Karpas-422 (cell line): ENCODE results near the gene GNG7. TPM values are rescaled to one million over a fixed set of nuclear protein-coding genes. Genes with fewer than 3 reads are reported as not detected.

ENCODE experiments used
- DNase-seq: peaks from one replicate; pipeline ENCODE4 v3.0.0-alpha.2; 2015
- H2AFZ ChIP-seq: fragments of 200-600 bp; sonication (generic); 2 replicates; pipeline ENCODE4 v1.6.1; 2014; ENCODE audit warnings: antibody characterized with exemption, low read length, mixed read lengths
- H3K27ac ChIP-seq: fragments of 200-600 bp; sonication (generic); 2 replicates; pipeline ENCODE4 v1.5.1; 2014; ENCODE audit warnings: mild to moderate bottlenecking, low read length, moderate library complexity
- H3K27me3 ChIP-seq: fragments of 200-600 bp; sonication (generic); 2 replicates; pipeline ENCODE4 v1.6.1; 2014; ENCODE audit warnings: low read length, mixed read lengths
- H3K36me3 ChIP-seq: fragments of 200-600 bp; sonication (generic); 2 replicates; pipeline ENCODE4 v1.6.1; 2014; ENCODE audit warnings: low read length, mixed read lengths; ENCODE audit not compliant: insufficient read depth
- H3K4me1 ChIP-seq: fragments of 200-600 bp; sonication (generic); 2 replicates; pipeline ENCODE4 v1.6.1; 2014; ENCODE audit warnings: mild to moderate bottlenecking, low read length, mixed read lengths
- H3K4me2 ChIP-seq: fragments of 200-600 bp; sonication (generic); 2 replicates; pipeline ENCODE4 v1.6.1; 2014; ENCODE audit warnings: low read length, low read depth, mild to moderate bottlenecking; ENCODE audit not compliant: poor library complexity, severe bottlenecking
- H3K4me3 ChIP-seq: fragments of 200-600 bp; sonication (generic); 2 replicates; pipeline ENCODE4 v1.5.1; 2014; ENCODE audit warnings: mild to moderate bottlenecking, antibody characterized with exemption, low read length, mixed read lengths
- H3K79me2 ChIP-seq: fragments of 200-600 bp; sonication (generic); 2 replicates; pipeline ENCODE4 v1.6.1; 2014; ENCODE audit warnings: mild to moderate bottlenecking, low read length, mixed read lengths
- H3K9ac ChIP-seq: fragments of 200-600 bp; sonication (generic); 2 replicates; pipeline ENCODE4 v1.6.0; 2014; ENCODE audit warnings: low read length
- H3K9me2 ChIP-seq: fragments of 200-600 bp; sonication (generic), shearing (Covaris generic); replicated peaks from 2 replicates; pipeline ENCODE4 v1.6.0; 2014; ENCODE audit warnings: mild to moderate bottlenecking, low read length, moderate library complexity; ENCODE audit not compliant: insufficient read depth
- H3K9me3 ChIP-seq: fragments of 300-700, 200-600 bp; sonication (generic); 2 replicates; pipeline ENCODE4 v1.6.1; 2014; ENCODE audit warnings: low read length, mixed read lengths
- H4K20me1 ChIP-seq: fragments of 200-600 bp; sonication (generic); 2 replicates; pipeline ENCODE4 v1.6.1; 2014; ENCODE audit warnings: mild to moderate bottlenecking, antibody characterized with exemption, low read length, low read depth; ENCODE audit not compliant: insufficient read depth
- total RNA-seq: library from RNA; depleted of rRNA; stranded (reverse); fragments of >200 nt; shearing (Covaris generic); gene quantifications from 2 replicates; pipeline ENCODE4 v1.2.3, GENCODE V29; 2014; ENCODE audit warnings: low replicate concordance

Gene GNG7
- total RNA-seq, 1 experiment from 2014 or later, result 0.19 TPM

- Histone ChIP-seq H3K9me3 (no peaks in the 10 kb centered on the region), H2AFZ (no peak overlapping the region), H3K27ac (no peak overlapping the region), H3K27me3 (no peaks in the 10 kb centered on the region), H3K79me2 (no peaks in the 10 kb centered on the region), H3K4me3 (no peak overlapping the region), H3K4me2 (no peak overlapping the region), H3K9me2 (no peaks in the 10 kb centered on the region), H3K36me3 (no peaks in the 10 kb centered on the region), H3K4me1 (peaks cover 21% of the 10 kb centered on the region), H4K20me1 (0 out of 2 replicates have a peak, but pooled peaks cover 5% of the 10 kb centered on the region), H3K9ac (no peak overlapping the region)
- DNase-seq, result no peak
Measured at GRCh38 chr19:2604747-2605329, 97.7 kb downstream of the GNG7 start.

GRCh38 chr19:2603334-2603733 lies 99.2 kb downstream of the GNG7 start:
- Histone ChIP-seq H3K27me3 (no peaks in the 10 kb centered on the region), H3K9me2 (no peaks in the 10 kb centered on the region), H4K20me1 (no peaks in the 10 kb centered on the region), H3K27ac (no peak overlapping the region), H3K9ac (no peak overlapping the region), H3K4me1 (peaks cover 14% of the 10 kb centered on the region), H3K9me3 (no peaks in the 10 kb centered on the region), H3K79me2 (no peaks in the 10 kb centered on the region), H2AFZ (no peak overlapping the region), H3K4me2 (no peak overlapping the region), H3K4me3 (no peak overlapping the region), H3K36me3 (no peaks in the 10 kb centered on the region)
- no peak for DNase-seq

GRCh38 chr19:2602391-2603181 lies 99.9 kb downstream of the GNG7 start:
- peak; percentile 24 for DNase-seq
- Histone ChIP-seq H3K4me2 (no peak overlapping the region), H3K9ac (no peak overlapping the region), H3K79me2 (no peaks in the 10 kb centered on the region), H2AFZ (no peak overlapping the region), H3K27me3 (no peaks in the 10 kb centered on the region), H3K27ac (no peak overlapping the region), H3K4me1 (peaks cover 7% of the 10 kb centered on the region), H3K4me3 (no peak overlapping the region), H3K9me3 (no peaks in the 10 kb centered on the region), H4K20me1 (no peaks in the 10 kb centered on the region), H3K9me2 (no peaks in the 10 kb centered on the region), H3K36me3 (no peaks in the 10 kb centered on the region)

GRCh38 chr19:2600914-2601870 lies 101.3 kb downstream of the GNG7 start:
- Histone ChIP-seq H3K27ac (no peak overlapping the region), H3K79me2 (no peaks in the 10 kb centered on the region), H4K20me1 (no peaks in the 10 kb centered on the region), H3K4me2 (no peak overlapping the region), H3K4me3 (no peak overlapping the region), H3K27me3 (no peaks in the 10 kb centered on the region), H3K9me3 (no peaks in the 10 kb centered on the region), H3K9ac (no peak overlapping the region), H3K9me2 (no peaks in the 10 kb centered on the region), H2AFZ (no peak overlapping the region), H3K4me1 (peaks cover 6% of the 10 kb centered on the region; the same call in 1 of the 2 replicates), H3K36me3 (no peaks in the 10 kb centered on the region)
- peak; percentile 39 for DNase-seq

GRCh38 chr19:2594319-2594718 lies 108.2 kb downstream of the GNG7 start:
- no peaks in the 10 kb centered on the region for H3K36me3 ChIP-seq
- H3K4me3 ChIP-seq, result no peak overlapping the region
- no peaks in the 10 kb centered on the region for H3K9me3 ChIP-seq
- DNase-seq, result no peak
- no peak overlapping the region for H3K4me2 ChIP-seq
- no peaks in the 10 kb centered on the region for H3K9me2 ChIP-seq
- H4K20me1 ChIP-seq, result no peaks in the 10 kb centered on the region
- no peaks in the 10 kb centered on the region for H3K27me3 ChIP-seq
- H3K4me1 ChIP-seq, result peaks cover 6% of the 10 kb centered on the region; the same call in 1 of the 2 replicates
- no peak overlapping the region for H3K27ac ChIP-seq
- no peaks in the 10 kb centered on the region for H3K79me2 ChIP-seq
- no peak overlapping the region for H3K9ac ChIP-seq
- no peak overlapping the region for H2AFZ ChIP-seq

GRCh38 chr19:2592824-2593223 lies 109.7 kb downstream of the GNG7 start:
- H3K9me3 ChIP-seq, result no peaks in the 10 kb centered on the region
- H3K27me3 ChIP-seq, result no peaks in the 10 kb centered on the region
- DNase-seq, result no peak
- H3K4me1 ChIP-seq, result no peaks in the 10 kb centered on the region
- no peak overlapping the region for H3K4me2 ChIP-seq
- H3K9ac ChIP-seq, result no peak overlapping the region
- H3K79me2 ChIP-seq, result no peaks in the 10 kb centered on the region
- no peak overlapping the region for H2AFZ ChIP-seq
- H3K27ac ChIP-seq, result no peak overlapping the region
- no peaks in the 10 kb centered on the region for H3K36me3 ChIP-seq
- no peaks in the 10 kb centered on the region for H4K20me1 ChIP-seq
- no peak overlapping the region for H3K4me3 ChIP-seq
- no peaks in the 10 kb centered on the region for H3K9me2 ChIP-seq

GRCh38 chr19:2591537-2592291 lies 110.8 kb downstream of the GNG7 start:
- Histone ChIP-seq H3K4me1 (no peaks in the 10 kb centered on the region), H3K27ac (no peak overlapping the region), H3K9me3 (no peaks in the 10 kb centered on the region), H2AFZ (no peak overlapping the region), H3K4me3 (no peak overlapping the region), H3K36me3 (no peaks in the 10 kb centered on the region), H3K9me2 (no peaks in the 10 kb centered on the region), H3K9ac (no peak overlapping the region), H3K4me2 (no peak overlapping the region), H3K79me2 (no peaks in the 10 kb centered on the region), H3K27me3 (no peaks in the 10 kb centered on the region), H4K20me1 (no peaks in the 10 kb centered on the region)
- DNase-seq, result no peak
